Astrocyte of the spinal cord (primary cell): ENCODE data around the gene ARHGAP4.

Source experiments
- DNase-seq: peaks from one replicate; pipeline ENCODE4 v3.0.0; 2011; ENCODE audit warnings: low read depth, low spot score
- H3K4me3 ChIP-seq: 2 replicates; pipeline ENCODE4 v1.5.1; 2011; ENCODE audit warnings: low read depth, mild to moderate bottlenecking, low read length, moderate library complexity
- CTCF ChIP-seq: IDR thresholded peaks from 2 replicates; pipeline ENCODE4 v1.5.1; 2012; ENCODE audit warnings: low read depth, mild to moderate bottlenecking, low read length, inconsistent platforms
- in situ Hi-C: cut with HindIII; loops from 2 replicates; pipeline ENCODE4 v1.10.0; 2017; ENCODE audit warnings: low sequenced_read_pairs

The ARHGAP4 gene

DNA sequence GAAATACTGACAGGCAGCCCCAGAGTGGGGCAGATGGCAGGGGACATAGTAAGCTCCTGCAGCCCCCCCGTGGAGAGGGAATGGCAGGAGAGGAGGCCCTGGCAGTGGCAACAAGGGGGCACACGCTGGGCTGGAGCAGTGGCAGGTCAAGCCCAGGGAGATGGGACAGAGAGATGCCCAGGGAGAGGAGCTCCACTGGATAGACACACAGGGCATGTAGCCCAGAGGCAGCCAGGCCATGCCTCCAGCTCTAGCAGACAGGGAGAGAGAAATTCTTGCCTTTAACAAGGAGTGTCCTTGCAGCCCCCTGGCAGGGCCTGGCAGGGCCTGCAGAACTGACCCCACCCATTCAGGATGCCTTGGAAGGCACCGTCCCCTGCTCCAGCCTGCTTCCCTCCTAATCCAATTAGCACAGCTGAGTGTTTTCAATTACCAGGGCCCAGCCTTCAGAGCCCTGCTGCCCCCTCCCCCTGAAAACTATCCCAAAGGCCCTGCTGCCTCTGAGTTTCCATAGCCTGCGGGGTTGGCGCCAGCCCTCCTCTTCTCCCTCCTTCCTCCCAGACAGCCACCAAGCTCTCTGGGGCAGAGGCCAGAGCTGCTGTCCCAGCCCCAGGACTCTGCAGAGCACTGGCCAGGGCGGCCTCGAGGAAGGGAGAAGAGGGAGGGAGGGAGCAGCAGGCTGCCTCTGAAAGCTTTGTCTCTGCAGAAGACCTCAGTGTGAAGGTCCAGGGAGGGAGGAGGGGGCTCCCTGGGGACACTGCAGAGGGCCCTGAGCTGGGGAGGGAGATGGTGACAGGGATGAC, 52.6 kb downstream of the ARHGAP4 start:
- no peak for DNase-seq
- no peak overlapping the region for H3K4me3 ChIP-seq
- TF ChIP-seq CTCF: no peak
- in situ Hi-C loops: no loop called here

DNA sequence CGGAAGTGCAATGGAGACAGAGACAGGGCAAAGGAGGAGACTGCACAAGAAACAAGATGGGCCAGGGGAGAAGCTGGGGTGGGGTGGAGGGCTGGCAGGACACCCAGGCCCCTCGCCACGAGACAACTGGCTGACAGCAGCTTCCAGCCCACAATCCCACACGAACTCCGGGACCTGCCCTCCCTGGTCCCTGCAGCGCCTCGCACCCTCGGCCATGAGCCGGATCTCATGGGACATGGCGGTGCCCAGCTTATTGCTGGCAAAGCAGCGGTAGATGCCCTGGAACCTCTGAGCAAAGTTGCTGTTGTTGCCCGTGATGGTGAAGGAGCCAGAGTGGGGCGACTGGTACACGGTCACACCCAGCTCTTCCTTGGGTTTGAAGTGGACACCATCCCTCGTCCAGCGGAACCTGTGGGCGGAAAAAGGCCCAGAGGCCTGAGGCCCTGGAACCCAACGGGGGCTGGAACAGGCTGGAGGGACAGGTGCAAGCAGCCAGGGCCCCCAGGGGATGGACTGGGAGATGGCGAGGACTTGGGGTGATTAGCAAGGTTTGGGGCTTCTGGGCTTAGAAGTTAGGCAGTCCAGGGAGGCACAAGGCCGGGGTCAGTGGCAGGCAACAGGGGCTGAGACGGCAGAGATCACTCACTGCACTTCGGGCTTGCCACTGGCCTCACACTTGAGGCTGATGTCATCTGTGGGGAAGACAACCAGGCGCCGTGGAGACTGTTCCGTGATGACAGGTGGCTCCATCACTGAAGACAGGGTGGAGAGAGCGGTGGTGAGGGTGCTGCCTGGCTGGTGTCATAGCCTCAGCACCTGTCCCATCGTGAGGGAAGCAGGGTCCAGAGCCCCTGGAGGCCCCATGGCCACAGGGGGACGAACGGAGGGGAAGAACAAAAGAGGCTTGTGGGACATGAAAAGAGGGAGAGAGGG, 53.9 kb downstream of the ARHGAP4 start:
- TF ChIP-seq CTCF: no peak
- DNase-seq: no peak
- no peak overlapping the region for H3K4me3 ChIP-seq
- in situ Hi-C loops: no loop called here

- H3K4me3 ChIP-seq: no peak overlapping the region
- no peak for TF ChIP-seq CTCF
- in situ Hi-C loops: no loop called here
- DNase-seq: no peak
These were observed 54.6 kb downstream of the ARHGAP4 start for GRCh38 chrX:153871451-153871850.

- no peak overlapping the region for H3K4me3 ChIP-seq
- in situ Hi-C loops: no loop called here
- no peak for DNase-seq
- no peak for TF ChIP-seq CTCF
These were observed 55.2 kb downstream of the ARHGAP4 start for GRCh38 chrX:153870791-153871360.

DNA sequence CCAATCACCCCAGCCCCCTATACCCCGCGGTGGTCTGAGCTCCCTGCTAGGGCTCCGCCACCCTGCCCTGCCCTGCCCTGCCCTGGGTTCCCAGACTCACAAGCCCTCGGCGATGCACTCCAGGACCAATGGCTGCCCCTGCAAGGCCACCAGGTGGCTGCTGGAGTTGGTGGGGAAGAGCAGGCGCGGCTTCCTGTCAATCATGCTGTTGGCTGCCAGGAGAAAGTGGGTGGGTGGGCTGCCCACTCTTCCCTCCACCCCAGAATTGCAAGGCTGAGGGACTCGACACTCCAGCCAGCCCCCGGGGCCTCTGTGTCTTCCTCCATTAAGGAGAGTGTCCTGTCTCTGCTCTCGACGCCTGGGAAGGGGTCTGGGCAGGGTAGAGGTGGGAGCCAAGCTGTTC, 55.8 kb downstream of the ARHGAP4 start:
- no peak overlapping the region for H3K4me3 ChIP-seq
- no peak for DNase-seq
- in situ Hi-C loops: no loop called here
- TF ChIP-seq CTCF: no peak

GRCh38 chrX:153869473-153870287, 56.4 kb downstream of the ARHGAP4 start:
- no peak for DNase-seq
- TF ChIP-seq CTCF: no peak
- H3K4me3 ChIP-seq: no peak overlapping the region
- in situ Hi-C loops: no loop called here
